GM23338 (cell line): Measurements from ENCODE around the gene KCTD1. TPM values are rescaled to one million over a fixed set of nuclear protein-coding genes. Genes with fewer than 3 reads are reported as not detected.

Experiments
- ATAC-seq: fragments of 200-7000 bp; cut with Tn5 transposase; 3 replicates; pipeline ENCODE4 v1.9.1; 2020
- DNase-seq: peaks from one replicate; pipeline ENCODE4 v3.0.0-alpha.2; 2015; ENCODE audit warnings: low spot score
- H2AFZ ChIP-seq: fragments of 200-600 bp; sonication (generic); 2 replicates; pipeline ENCODE4 v1.8.0; 2016; ENCODE audit warnings: antibody characterized with exemption, mild to moderate bottlenecking, moderate library complexity
- H3F3A ChIP-seq: fragments of 200-600 bp; sonication (generic); replicated peaks from 2 replicates; pipeline ENCODE4 v1.8.0; 2017; ENCODE audit warnings: antibody characterized with exemption, mixed run types, low read depth
- H3K27ac ChIP-seq: fragments of 200-600 bp; sonication (generic); 2 replicates; pipeline ENCODE4 v1.6.1; 2016; ENCODE audit warnings: low read depth
- H3K27me3 ChIP-seq: fragments of 200-600 bp; sonication (generic); 2 replicates; pipeline ENCODE4 v1.8.0; 2016; ENCODE audit warnings: mild to moderate bottlenecking, mixed run types, moderate library complexity; ENCODE audit not compliant: insufficient read depth
- H3K36me3 ChIP-seq: fragments of 200-600 bp; sonication (generic); 2 replicates; pipeline ENCODE4 v1.8.0; 2016; ENCODE audit warnings: mild to moderate bottlenecking; ENCODE audit not compliant: insufficient read depth
- H3K4me1 ChIP-seq: fragments of 200-600 bp; sonication (generic); 2 replicates; pipeline ENCODE4 v1.8.0; 2016; ENCODE audit warnings: mild to moderate bottlenecking, moderate library complexity; ENCODE audit not compliant: insufficient read depth
- H3K4me2 ChIP-seq: fragments of 200-600 bp; sonication (generic); 2 replicates; pipeline ENCODE4 v1.7.1; 2017; ENCODE audit warnings: mixed run types
- H3K4me3 ChIP-seq: fragments of 200-600 bp; sonication (generic); 2 replicates; pipeline ENCODE4 v1.6.1; 2016; ENCODE audit warnings: mixed run types
- H3K79me2 ChIP-seq: fragments of 200-600 bp; sonication (generic); replicated peaks from 2 replicates; pipeline ENCODE4 v1.8.0; 2017; ENCODE audit warnings: mild to moderate bottlenecking; ENCODE audit not compliant: insufficient read depth
- H3K9me2 ChIP-seq: fragments of 200-600 bp; sonication (generic); 2 replicates; pipeline ENCODE4 v1.8.0; 2017; ENCODE audit not compliant: insufficient read depth
- H4K20me1 ChIP-seq: fragments of 200-600 bp; sonication (generic); replicated peaks from 2 replicates; pipeline ENCODE4 v1.8.0; 2017; ENCODE audit warnings: mild to moderate bottlenecking; ENCODE audit not compliant: insufficient read depth
- H3K27ac Mint-ChIP-seq: 2 replicates; pipeline ENCODE4 v1.8.0; 2020; ENCODE audit warnings: inconsistent platforms, mild to moderate bottlenecking, moderate library complexity, mixed read lengths
- H3K27me3 Mint-ChIP-seq: 3 replicates; pipeline ENCODE4 v1.8.0; 2022; ENCODE audit warnings: low read depth, mild to moderate bottlenecking, moderate library complexity, mixed read lengths, inconsistent platforms; ENCODE audit not compliant: insufficient read depth, poor library complexity
- H3K36me3 Mint-ChIP-seq: 3 replicates; pipeline ENCODE4 v1.8.0; 2021; ENCODE audit warnings: low read depth, mild to moderate bottlenecking, inconsistent platforms, moderate library complexity, mixed read lengths
- H3K4me1 Mint-ChIP-seq: 3 replicates; pipeline ENCODE4 v1.8.0; 2020; ENCODE audit warnings: mild to moderate bottlenecking, inconsistent platforms, mixed read lengths
- H3K4me3 Mint-ChIP-seq: 3 replicates; pipeline ENCODE4 v1.8.0; 2021; ENCODE audit warnings: moderate library complexity, mild to moderate bottlenecking, inconsistent platforms, mixed read lengths
- H3K9me3 Mint-ChIP-seq: 3 replicates; pipeline ENCODE4 v1.8.0; 2020; ENCODE audit warnings: moderate library complexity, mild to moderate bottlenecking, inconsistent platforms, mixed read lengths
- JUNB ChIP-seq: IDR thresholded peaks from one replicate; pipeline ENCODE4 v1.6.1; 2016; ENCODE audit warnings: antibody characterized with exemption; ENCODE audit not compliant: unreplicated experiment
- ZNF331 ChIP-seq: fragments of 250-450 bp; sonication (Bioruptor Pico); IDR thresholded peaks from 2 replicates; pipeline ENCODE4 v1.5.0; 2020; ENCODE audit warnings: low read depth, mild to moderate bottlenecking, moderate library complexity
- polyA plus RNA-seq: library from polyadenylated mRNA; unstranded; fragments of >200 nt; fragmentation: Nextera tagmentation; extraction: Ambion mirVana; gene quantifications from 2 replicates; pipeline ENCODE4 v1.2.1, GENCODE V29; 2016
- total RNA-seq: library from RNA; depleted of rRNA; stranded (reverse); fragments of >200 nt; shearing (Covaris generic); gene quantifications from 2 replicates; pipeline ENCODE4 v1.2.3, GENCODE V29; 2014
- TF ChIP-seq, protein P1 (sequence below): IDR thresholded peaks from 2 replicates; pipeline ENCODE4 v1.6.1; 2016; ENCODE audit warnings: antibody characterized with exemption
- TF ChIP-seq, protein P2 (sequence below): fragments of 250-450 bp; sonication (Bioruptor Pico); IDR thresholded peaks from 2 replicates; pipeline ENCODE4 v1.5.0; 2020; ENCODE audit warnings: mild to moderate bottlenecking, moderate library complexity

The KCTD1 gene
- total and polyA plus RNA-seq, 2 experiments from 2014 or later = 7.1 to 20.5 TPM

DNA sequence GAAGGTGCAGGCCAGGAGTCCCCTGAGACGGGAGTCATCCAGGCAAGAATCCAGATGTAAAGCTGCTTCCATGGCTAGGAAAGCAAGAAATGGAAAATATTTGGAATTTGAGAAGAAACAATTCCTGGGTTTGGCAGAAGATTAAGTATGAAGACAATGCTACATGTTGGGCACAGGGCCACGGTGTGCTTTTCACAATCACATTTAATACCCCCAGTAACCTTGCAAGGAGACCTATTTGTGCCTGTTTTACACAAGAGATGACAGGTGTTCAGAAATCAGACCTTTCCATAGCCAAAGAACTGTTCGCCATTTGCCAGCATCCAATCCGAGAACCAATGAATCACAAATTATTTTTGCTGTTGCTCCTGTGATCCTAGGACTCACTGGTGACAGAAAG lies 50.5 kb downstream of the KCTD1 start:
- no peak overlapping the region for H3K27ac ChIP-seq
- no peak for TF ChIP-seq JUNB
- H3K4me2 ChIP-seq = no peak overlapping the region
- DNase-seq = no peak
- no peaks in the 10 kb centered on the region for H3K9me3 Mint-ChIP-seq
- no peak overlapping the region for H2AFZ ChIP-seq
- no peaks in the 10 kb centered on the region for H3K27me3 ChIP-seq
- H3K27me3 Mint-ChIP-seq = no peaks in the 10 kb centered on the region
- H3K4me3 ChIP-seq = no peak overlapping the region
- no peaks in the 10 kb centered on the region for H3K36me3 ChIP-seq
- H3K4me3 Mint-ChIP-seq = no peak overlapping the region
- no peaks in the 10 kb centered on the region; the same call in 1 of the 3 replicates for H3K4me1 Mint-ChIP-seq
- H4K20me1 ChIP-seq = no peaks in the 10 kb centered on the region
- ATAC-seq = no peak
- no peak overlapping the region for H3K27ac Mint-ChIP-seq
- H3K36me3 Mint-ChIP-seq = no peaks in the 10 kb centered on the region
- no peaks in the 10 kb centered on the region for H3K9me2 ChIP-seq
- H3K4me1 ChIP-seq = no peaks in the 10 kb centered on the region
- H3F3A ChIP-seq = no peaks in the 10 kb centered on the region
- H3K79me2 ChIP-seq = no peaks in the 10 kb centered on the region

DNA sequence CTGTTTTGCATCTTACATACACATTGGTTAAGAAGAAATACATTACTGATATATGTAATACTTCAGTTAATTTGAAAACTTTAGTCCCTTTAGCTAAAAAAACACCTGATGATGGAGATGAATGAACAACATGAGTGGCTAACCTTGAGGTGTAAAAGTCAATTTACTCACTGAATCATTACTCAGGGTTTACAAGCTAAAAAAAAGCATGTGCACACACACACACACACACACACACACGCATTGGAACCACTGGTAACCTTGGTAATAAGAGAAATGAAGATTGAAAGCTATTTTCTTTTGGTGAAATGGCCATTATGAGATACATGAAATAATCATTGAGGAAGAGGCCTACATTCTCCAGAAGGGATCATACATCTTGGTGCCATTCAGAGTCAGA lies 51.8 kb downstream of the KCTD1 start:
- no peak for ATAC-seq

More for the DNA sequence above, 51.8 kb downstream of the KCTD1 start:
- Mint-ChIP-seq H3K9me3 (no peaks in the 10 kb centered on the region), H3K4me3 (no peak overlapping the region), H3K27ac (no peak overlapping the region), H3K36me3 (no peaks in the 10 kb centered on the region), H3K27me3 (no peaks in the 10 kb centered on the region), H3K4me1 (no peaks in the 10 kb centered on the region; the same call in 1 of the 3 replicates)
- H3K9me2 ChIP-seq = no peaks in the 10 kb centered on the region
- no peak overlapping the region for H3K4me2 ChIP-seq
- H3K27ac ChIP-seq = no peak overlapping the region
- no peak overlapping the region for H3K4me3 ChIP-seq
- H3F3A ChIP-seq = no peaks in the 10 kb centered on the region
- no peak overlapping the region for H2AFZ ChIP-seq
- no peaks in the 10 kb centered on the region for H3K27me3 ChIP-seq
- no peaks in the 10 kb centered on the region for H3K79me2 ChIP-seq
- H3K36me3 ChIP-seq = no peaks in the 10 kb centered on the region
- DNase-seq = no peak
- TF ChIP-seq ZNF331 (CRISPR knock-in tag) = no peak
- TF ChIP-seq, protein P1, sequence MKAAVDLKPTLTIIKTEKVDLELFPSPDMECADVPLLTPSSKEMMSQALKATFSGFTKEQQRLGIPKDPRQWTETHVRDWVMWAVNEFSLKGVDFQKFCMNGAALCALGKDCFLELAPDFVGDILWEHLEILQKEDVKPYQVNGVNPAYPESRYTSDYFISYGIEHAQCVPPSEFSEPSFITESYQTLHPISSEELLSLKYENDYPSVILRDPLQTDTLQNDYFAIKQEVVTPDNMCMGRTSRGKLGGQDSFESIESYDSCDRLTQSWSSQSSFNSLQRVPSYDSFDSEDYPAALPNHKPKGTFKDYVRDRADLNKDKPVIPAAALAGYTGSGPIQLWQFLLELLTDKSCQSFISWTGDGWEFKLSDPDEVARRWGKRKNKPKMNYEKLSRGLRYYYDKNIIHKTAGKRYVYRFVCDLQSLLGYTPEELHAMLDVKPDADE = no peak
- TF ChIP-seq, protein P2, sequence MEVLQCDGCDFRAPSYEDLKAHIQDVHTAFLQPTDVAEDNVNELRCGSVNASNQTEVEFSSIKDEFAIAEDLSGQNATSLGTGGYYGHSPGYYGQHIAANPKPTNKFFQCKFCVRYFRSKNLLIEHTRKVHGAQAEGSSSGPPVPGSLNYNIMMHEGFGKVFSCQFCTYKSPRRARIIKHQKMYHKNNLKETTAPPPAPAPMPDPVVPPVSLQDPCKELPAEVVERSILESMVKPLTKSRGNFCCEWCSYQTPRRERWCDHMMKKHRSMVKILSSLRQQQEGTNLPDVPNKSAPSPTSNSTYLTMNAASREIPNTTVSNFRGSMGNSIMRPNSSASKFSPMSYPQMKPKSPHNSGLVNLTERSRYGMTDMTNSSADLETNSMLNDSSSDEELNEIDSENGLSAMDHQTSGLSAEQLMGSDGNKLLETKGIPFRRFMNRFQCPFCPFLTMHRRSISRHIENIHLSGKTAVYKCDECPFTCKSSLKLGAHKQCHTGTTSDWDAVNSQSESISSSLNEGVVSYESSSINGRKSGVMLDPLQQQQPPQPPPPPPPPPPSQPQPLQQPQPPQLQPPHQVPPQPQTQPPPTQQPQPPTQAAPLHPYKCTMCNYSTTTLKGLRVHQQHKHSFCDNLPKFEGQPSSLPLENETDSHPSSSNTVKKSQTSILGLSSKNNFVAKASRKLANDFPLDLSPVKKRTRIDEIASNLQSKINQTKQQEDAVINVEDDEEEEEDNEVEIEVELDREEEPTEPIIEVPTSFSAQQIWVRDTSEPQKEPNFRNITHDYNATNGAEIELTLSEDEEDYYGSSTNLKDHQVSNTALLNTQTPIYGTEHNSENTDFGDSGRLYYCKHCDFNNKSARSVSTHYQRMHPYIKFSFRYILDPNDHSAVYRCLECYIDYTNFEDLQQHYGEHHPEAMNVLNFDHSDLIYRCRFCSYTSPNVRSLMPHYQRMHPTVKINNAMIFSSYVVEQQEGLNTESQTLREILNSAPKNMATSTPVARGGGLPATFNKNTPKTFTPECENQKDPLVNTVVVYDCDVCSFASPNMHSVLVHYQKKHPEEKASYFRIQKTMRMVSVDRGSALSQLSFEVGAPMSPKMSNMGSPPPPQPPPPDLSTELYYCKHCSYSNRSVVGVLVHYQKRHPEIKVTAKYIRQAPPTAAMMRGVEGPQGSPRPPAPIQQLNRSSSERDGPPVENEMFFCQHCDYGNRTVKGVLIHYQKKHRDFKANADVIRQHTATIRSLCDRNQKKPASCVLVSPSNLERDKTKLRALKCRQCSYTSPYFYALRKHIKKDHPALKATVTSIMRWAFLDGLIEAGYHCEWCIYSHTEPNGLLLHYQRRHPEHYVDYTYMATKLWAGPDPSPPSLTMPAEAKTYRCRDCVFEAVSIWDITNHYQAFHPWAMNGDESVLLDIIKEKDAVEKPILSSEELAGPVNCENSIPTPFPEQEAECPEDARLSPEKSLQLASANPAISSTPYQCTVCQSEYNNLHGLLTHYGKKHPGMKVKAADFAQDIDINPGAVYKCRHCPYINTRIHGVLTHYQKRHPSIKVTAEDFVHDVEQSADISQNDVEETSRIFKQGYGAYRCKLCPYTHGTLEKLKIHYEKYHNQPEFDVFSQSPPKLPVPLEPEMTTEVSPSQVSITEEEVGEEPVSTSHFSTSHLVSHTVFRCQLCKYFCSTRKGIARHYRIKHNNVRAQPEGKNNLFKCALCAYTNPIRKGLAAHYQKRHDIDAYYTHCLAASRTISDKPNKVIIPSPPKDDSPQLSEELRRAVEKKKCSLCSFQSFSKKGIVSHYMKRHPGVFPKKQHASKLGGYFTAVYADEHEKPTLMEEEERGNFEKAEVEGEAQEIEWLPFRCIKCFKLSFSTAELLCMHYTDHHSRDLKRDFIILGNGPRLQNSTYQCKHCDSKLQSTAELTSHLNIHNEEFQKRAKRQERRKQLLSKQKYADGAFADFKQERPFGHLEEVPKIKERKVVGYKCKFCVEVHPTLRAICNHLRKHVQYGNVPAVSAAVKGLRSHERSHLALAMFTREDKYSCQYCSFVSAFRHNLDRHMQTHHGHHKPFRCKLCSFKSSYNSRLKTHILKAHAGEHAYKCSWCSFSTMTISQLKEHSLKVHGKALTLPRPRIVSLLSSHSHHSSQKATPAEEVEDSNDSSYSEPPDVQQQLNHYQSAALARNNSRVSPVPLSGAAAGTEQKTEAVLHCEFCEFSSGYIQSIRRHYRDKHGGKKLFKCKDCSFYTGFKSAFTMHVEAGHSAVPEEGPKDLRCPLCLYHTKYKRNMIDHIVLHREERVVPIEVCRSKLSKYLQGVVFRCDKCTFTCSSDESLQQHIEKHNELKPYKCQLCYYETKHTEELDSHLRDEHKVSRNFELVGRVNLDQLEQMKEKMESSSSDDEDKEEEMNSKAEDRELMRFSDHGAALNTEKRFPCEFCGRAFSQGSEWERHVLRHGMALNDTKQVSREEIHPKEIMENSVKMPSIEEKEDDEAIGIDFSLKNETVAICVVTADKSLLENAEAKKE (CRISPR knock-in tag) = no peak
- H3K4me1 ChIP-seq = no peaks in the 10 kb centered on the region
- no peaks in the 10 kb centered on the region for H4K20me1 ChIP-seq
